HG02938 (cell line): ENCODE data around the gene TPM4.
"Not testable (repeated sequence)": the region's sequence is repeated elsewhere in the genome, so short reads cannot be mapped to it uniquely, and the experiment has no call there.

Experiments
- ATAC-seq: cut with Tn5 transposase; IDR thresholded peaks from one replicate; pipeline ENCODE4 v1.9.1; 2021; ENCODE audit warnings: mild to moderate bottlenecking, moderate library complexity; ENCODE audit not compliant: unreplicated experiment

The TPM4 gene

DNA sequence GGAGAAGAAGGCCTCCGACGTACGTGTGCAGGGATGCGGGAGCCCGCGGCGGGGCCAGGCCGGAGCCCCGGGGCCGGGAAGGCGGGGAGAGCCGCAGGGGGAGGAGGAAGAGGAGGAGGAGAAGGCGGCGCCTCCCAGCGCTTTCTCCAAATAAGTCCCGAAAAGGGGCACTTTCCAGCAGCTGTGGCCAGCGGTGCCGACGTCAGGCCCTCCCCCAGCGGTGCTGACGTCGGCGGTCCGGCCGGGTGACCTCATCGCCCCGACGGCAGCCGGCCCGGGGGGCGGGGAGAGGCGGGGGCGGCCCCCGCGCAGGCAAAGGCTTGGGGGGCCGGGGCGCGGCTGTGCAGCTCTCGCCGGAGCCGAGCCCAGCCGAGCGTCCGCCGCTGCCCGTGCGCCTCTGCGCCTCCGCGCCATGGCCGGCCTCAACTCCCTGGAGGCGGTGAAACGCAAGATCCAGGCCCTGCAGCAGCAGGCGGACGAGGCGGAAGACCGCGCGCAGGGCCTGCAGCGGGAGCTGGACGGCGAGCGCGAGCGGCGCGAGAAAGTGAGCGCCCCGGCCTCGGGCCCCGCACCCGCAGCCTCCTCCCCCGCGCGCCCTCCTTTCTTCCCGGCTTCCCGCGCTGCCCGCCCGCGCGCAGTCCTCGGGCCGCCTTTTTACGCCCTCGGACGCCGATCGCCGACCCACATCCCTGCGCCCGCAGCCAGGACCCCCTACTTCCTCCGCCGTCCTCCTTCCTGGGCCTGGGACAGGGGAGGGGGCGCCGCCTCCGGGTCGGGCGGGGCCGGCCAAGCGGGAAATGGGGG is at the start of gene TPM4:
TPM4 (plus strand) TSS at position 342 of the 804 bp plus-strand sequence; CDS start at position 413, 71 bp downstream.
- peak; percentile 40 for ATAC-seq

DNA sequence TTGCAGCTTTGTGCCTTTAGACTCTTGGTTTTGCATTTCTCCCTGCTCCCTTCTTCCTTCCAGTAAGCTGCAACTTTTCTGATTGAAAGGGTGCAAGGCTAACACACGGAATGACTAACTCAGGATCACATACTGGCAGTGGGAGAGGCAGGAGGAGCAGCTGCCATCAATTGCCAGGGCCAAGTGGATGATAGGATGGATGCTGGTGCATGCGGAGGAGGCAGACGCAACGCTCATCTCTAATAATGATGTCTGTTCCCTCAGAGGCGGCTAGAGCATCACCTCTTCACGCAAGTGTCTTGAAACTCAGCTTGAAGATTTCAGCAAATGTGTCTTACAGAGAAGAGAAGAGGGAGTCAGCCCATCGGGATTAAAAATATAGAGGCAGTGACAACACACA is 49.5 kb upstream of the TPM4 start:
- ATAC-seq, result no peak

DNA sequence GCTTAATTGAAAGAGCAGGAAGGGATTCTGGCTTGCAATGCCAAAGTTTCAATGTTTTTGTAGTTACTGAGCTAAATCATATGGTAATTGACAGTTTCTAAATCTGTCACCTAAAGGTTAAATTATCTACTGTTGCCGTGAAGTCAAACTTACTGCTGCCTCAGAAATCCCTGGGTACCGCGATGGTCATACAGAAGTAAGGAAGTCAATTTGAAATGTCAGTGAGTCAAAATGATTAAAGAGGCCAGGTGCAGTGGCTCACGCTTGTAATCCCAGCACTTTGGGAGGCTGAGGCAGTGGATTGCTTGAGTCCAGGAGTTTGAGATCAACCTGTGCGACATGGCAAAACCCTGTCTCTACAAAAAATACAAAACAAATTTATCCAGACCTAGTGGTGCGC is 48.8 kb upstream of the TPM4 start:
- no peak for ATAC-seq

DNA sequence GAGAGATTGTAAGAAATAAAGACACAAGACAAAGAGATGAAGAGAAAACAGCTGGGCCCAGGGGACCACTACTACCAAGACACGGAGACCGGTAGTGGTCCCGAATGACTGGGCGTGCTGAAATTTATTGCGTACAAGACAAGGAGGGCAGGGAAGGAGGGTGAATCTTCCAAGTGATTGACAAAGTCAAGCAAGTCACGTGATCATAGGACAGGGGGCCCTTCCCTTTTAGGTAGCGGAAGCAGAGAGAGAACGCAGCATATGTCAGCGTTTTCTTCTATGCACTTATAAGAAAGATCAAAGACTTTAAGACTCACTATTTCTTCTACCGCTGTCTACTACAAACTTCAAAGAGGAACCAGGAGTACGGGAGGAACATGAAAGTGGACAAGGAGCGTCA is 46.1 kb upstream of the TPM4 start:
- not testable (repeated sequence) for ATAC-seq

DNA sequence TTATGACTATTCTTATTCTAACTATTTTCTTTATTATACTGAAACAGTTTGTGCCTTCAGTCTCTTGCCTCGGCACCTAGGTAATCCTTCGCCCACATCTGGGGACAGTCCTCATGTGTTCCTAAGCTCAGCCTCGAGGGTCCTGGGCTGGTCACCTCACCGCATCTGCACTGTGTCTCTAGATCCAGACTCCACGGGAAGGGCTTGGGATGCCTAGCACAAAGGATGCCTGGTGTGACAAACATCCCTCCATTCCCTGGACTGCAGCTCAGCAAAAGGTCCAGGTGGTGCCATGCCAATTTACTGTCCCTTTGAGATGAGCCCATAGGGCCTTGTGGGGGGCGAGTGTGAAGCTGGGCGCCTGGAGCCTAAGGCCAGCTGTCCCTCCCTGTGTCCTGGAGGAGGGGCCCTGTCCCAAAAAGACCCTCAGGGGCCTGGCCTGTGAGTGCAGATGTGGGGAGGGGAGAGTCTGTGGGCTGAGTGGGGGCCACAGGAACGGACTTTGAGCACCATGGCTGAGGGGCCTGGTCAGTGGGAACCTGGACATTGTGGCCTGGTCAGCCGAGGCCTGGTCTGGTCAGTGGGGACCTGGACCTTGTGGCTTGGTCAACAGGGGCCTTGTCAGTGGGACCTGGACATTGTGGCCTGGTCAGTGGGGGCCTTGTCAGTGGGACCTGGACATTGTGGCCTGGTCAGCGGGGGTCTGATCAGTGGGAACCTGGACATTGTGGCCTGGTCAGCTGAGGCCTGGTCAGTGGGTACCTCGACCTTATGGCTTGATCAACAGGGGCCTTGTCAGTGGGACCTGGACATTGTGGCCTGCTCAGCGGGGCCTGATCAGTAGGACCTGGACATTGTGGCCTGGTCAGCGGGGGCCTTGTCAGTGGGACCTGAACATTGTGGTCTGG is 45.1 kb upstream of the TPM4 start:
- ATAC-seq, result no peak

DNA sequence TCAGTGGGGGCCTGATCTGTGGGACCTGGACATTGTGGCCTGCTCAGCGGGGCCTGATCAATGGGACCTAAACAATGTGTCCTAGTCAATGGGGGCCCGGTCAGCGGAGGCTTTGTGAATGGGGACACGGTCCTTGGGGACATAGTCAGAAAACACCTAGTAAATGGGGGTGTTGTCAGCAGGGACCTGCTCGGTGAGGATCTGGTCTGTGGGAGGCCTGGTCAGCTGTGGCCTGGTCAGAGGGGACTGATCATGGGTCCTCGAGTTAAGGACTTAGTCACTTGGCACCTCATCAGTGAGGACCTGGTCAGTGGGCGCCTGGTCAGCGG is 44.5 kb upstream of the TPM4 start:
- no peak for ATAC-seq

DNA sequence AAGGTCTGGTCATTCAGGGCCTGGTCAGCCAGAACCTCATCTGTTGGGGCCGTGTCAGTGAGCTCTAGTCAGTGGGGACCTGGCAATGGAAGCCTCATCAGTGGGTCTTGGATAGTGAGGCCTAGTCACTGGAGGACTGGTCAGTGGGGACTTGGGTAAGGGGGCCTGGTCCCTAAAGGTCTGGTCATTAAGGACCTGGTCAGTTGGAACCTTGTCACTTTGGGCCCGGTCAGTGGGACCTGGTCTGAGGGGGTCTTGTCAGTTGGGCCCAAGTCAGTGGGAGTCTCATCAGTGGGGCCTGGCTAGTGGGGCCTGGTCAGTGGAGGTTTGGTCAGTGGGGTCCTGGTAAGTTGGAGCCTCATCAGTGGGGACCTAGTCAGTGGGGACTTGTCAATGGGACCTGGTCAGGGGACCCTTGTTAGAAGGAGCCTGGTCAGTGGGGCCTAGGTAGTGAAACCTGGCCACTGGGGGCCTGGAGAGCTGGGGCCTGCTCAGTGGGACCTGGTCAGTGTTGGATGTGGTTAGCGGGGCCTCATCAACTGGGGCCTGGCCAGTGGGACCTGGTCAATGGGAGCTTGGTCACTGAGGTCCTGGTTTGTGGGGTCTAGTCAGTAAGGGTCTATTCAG is 43.7 kb upstream of the TPM4 start:
- no peak for ATAC-seq

DNA sequence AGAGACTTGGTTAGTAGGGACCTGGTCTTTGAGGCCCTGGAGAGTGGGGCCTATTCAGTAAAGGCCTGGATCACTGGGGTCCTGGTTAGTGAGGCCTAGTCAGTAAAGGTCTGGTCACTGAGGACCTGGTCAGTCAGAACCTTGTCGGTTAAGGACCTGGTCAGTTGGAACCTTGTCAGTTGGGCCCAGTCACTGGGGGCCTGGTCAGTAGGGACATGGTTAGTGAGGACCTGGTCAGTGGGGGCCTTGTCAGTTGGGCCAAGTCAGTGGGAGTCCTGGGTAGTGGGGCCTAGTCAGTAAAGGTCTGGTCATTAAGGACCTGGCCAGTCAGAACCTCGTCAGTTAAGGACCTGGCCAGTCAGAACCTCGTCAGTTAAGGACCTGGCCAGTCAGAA is 43.2 kb upstream of the TPM4 start:
- ATAC-seq, result no peak

DNA sequence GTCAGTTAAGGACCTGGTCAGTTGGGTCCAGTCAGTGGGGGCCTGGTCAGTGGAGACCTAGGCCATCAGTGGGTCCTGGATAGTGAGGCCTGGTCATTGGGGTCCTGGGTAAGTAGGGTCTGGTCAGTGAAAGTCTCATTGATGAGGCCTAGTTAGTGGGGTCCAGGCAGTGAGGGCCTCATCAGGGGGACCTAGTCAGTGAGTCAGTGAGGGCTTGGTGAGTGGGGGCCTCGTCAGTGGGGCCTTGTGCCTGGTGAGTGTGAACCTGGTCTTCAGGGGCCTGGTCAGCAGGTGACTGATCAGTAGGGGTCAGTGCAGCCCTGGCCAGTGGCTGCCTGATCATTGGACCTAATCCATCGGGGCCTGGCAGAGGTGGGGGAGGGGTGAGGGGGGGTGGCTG is 42.6 kb upstream of the TPM4 start:
- no peak for ATAC-seq

DNA sequence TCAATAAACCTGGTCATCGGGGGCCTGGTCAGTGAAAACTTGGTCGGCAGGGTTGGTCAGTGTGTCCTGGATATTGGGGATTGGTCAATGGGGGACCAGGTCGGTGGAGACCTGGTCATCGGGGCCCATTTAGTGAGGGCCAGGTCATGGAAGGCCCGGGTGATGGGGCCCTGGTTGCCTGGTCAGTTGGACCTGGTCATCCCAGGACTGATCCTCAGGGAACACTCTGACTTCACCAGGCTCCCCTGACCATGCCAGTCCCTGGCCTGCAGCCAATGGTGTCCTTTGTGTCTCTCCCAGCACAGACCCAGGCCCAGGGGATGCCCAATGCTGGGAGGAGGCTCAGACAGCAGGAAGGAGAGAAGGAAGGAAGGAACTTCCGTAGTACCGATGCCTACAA is 42.1 kb upstream of the TPM4 start:
- no peak for ATAC-seq

DNA sequence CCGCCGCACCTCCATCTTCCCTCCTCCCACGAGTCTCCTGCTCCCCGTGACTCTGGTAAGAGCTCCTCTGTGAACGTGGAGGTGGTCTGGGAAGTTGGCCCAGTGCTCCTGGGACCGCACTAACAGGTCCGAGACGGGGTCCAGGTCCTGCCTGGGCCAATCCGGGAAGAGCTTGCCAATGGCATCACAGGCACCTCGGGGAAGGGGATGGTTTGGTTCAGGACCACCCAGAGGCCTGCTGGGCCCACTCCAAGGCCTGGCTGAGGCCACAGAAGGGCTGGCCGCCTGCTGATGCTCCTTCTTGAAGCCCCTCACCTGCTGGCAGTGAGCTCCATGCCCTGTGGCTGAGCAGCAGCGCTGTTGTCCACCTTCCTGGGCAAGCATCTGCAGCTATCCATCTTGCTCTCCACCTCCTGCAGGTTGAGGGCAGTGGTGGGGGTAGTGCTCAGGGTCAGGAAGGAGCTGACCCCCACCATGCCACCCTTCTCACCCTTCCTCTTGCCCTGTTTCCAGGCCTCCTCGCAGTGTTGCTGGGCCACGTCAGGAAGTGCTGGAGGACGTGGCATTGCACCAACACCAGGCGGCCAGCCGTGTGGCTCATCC is 41.2 kb upstream of the TPM4 start:
- ATAC-seq, result no peak

DNA sequence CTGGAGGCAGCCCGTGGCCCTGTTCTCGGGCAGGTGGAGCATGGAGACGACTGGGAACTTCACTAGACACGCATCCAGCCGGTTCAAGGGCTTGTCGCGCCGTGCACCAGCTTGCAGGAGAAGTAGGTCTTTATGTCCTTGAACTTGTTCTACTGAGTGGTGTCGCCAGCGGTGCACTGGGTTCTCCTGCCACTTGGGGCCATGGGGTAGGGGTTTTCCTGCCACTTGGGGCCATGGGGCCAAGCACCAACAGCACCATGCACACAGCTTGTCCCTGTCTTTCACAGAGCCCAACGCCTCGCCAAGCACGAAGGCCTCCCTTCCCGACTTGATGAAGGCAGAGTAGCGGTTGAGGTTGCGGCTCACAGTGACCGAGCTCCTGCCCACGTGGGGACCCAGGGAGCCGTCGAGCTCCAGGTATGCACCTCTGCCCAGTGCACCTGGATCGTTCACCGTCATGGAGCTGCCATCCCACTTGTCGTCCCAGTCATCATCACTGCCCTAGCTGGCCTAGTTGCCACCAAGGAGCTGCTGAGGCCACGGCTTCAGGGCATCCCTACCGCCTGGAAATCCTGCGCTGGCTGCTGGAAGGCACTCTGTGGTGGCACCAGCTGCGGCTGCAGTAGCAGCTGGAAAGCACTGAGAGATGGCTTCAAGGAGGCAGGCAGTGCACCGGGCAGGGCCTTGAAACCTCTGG is 40.5 kb upstream of the TPM4 start:
- ATAC-seq, result no peak

DNA sequence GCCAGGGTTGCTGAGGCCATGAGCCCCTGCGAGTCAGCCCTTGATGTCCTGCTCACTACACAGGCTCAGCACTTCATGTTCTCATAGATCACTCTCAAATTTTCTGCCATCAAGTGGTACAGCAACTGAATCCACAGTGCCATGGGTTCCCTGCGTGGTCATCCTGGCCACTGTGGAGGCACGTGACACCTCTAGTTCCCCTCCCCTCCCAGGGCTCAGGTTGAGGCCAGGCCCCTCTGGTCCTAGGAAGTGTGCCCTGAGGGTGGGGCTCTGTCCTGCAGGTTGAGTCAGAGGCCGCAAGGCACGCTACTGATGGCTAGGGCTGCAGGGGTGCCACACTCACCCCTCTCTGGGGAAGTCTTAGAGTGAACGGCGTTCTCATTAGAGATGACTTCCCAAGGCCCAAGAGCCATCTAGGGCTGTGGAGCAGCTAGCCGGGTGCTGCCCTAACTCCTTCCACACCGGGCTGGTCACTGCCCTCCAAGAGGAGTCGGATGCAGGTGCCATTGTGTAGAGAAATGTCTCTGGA is 39.8 kb upstream of the TPM4 start:
- no peak for ATAC-seq

DNA sequence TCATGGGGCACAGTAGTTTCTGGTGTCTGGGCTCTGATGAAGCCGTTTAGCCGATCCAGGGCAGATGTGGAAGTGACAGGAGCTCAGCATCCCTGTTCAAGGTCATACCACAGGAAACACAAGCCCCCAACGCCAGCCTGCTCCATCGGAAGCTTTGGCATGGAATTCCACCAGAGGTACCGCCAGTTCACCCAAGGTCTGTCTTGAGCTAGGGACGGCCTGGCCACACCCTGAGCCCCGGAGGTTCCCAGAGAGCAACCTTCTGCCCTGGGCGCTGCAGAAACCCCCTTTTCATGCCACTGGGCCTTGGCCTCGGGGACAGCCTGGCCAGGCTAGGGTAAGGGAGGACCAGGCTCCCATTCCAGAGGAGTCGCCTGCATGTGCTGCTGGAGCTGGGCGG is 39.4 kb upstream of the TPM4 start:
- no peak for ATAC-seq

DNA sequence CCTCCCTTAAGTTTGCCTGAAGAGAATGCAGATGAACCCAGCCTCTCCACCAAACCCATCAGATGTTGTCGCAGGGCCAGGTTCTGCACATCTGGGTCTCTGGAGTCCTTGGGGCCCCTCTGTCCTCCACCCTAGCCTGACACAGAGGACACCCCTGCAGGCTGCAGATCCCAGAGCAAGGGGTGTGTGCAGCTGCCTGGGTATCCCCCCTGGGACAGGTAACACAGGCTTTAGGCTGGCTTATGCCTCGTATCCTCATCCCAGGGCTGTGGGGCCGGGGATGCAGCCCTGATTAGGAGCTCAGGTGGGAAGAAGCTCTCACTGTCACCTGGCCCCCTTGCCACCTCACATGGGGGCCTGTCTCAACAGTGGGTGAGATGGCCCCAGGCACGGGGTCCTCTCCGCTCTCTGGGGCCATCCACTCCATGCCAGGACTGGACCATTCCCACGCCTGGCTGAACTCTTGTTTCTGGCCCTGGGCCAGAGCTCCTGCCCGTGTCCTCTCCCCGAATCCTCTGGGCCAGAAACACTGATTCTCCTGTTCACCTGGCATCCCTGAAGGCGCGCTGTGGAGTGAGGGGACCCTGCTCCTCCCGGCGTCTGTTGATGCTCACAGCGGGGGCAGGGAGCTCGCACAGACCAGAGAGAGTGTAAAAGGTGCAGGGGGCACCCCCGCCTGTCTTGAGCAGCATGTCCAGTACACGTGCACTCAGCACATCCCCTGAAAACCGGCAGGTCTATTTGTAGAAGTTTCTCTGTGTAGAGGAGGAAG is 38.7 kb upstream of the TPM4 start:
- no peak for ATAC-seq

DNA sequence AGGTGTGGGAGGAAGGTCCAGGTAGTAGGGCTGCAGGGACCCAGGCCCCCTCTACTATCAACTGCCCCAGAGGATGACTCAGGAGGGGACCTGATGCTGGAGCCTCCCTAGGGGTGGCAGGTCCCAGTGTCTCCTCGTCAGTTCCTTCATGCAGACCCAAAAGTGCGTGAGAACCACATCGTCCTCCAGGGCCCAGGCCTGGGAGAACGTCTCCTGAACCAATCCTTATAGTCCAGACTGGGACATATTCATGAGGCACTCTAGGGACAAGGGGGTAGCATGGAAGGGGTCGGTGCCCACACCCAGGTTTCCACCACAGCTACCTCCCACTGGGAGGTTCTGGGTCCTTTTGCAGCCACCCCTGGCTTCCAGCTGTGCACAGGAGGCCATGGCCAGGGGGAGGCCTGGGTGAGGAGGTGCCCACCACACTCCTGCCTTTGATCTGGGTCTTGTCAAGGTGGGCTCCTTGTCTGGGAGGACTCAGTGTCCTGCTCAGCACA is 38.0 kb upstream of the TPM4 start:
- ATAC-seq, result no peak

DNA sequence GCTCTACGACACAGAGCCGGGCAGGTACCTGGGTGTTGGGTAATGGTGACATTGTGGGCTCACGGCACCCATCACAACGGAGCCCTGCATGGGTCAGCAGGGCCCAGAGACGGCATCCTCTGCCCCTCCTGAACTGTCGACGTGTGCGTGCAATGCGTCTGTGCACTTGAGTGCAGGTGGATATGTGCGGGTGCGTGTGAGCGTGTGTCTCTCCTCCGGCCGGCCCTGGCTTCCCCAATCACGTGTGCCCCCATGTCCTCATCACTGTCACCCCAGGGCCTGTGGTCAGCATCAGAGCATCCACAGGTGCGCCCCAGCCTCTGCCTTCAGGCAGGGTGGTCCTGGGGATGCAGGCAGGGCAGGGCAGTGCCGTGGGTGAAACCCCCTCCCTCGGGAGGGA is 37.2 kb upstream of the TPM4 start:
- no peak for ATAC-seq

DNA sequence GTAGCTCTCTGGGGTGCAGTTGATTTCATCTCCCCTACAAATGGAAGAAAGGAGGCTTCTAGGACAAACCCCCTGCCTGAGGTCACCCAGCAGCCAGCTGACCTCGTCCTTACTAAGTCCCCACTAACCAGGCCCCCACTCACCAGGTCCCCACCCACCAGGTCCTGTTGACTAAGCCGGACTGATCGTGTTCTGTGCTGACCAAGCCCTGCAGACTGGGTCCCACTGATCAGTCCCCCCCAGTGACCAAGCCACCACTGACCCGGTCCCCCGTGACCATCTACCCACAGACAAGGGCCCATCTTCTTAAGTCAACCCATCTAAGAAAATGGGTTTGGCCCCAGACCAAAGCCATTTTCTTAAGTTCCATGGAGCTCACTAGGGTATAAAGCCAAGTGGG is 36.8 kb upstream of the TPM4 start:
- ATAC-seq, result no peak

DNA sequence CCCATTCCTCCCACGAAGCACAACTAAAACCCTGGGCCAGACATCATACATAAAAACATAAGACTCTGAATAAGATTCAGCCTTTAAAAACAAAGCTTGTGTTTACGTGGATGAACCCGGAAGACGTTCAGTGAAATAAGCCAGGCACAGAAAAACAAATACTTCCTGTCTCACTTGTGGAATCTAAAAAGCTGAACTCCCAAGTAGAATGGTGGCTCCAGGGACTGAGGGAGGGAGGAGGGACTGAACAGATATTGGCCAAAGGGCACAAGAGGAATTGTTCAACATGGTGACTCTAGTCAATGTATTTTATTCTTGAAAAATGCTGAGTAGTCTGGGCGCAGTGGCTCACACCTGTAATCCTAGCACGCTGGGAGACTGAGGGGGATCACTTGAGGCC is 35.7 kb upstream of the TPM4 start:
- ATAC-seq, result no peak
